Spleen (tissue), 7 donors: Measurements from ENCODE around the gene KLHL35.

ENCODE experiments used
- CTCF ChIP-seq, 11 experiments: fragments of 200-600 bp in 7 of 11; fragments of 450-650 bp in 4 of 11; sonication (generic) in 4 of 11; IDR thresholded peaks in 8 of 11; conservative IDR thresholded peaks in 3 of 11; 1 replicate in 7 of 11; 2 replicates in 4 of 11; pipeline versions ENCODE4 v1.4.0 to v1.8.0; 2016 to 2021; ENCODE audit warnings: antibody characterized with exemption in 11 of 11, inconsistent platforms in 4 of 11, mild to moderate bottlenecking in 1 of 11
- POLR2A ChIP-seq, 3 donors: fragments of 450-650 bp; IDR thresholded peaks; one replicate each; pipeline ENCODE4 v1.5.1; 2017; ENCODE audit warnings: antibody characterized with exemption in 3 of 3, mild to moderate bottlenecking in 1 of 3
- POLR2AphosphoS5 ChIP-seq, 3 donors: sonication (generic); formaldehyde crosslinking; IDR thresholded peaks; one replicate each; pipeline ENCODE4 v1.5.1; 2017; ENCODE audit warnings: antibody characterized with exemption in 3 of 3
- donor health status: DM: no; HTN: no; CAD: no; lungs with moderate emphysema.
- donor health status: DM: no; HTN: no; CAD: no.
- donor health status: DM: no; HTN: no; CAD: no.

- TF ChIP-seq CTCF (IDR thresholded peaks at IDR 0.05 in 8 of 11, conservative IDR thresholded peaks at IDR 0.05 in 3 of 11): no peak
- TF ChIP-seq POLR2AphosphoS5 (IDR thresholded peaks at IDR 0.05): peak; percentile 22 to 81 (median 67)
- no peak for TF ChIP-seq POLR2A (IDR thresholded peaks at IDR 0.05)
Observed at GRCh38 chr11:75465701-75466531, 32.9 kb upstream of the KLHL35 start.
